Skeletal muscle tissue (tissue), 4 donors: ENCODE measurements around the gene SDF2L1. TPM values are rescaled to one million over a fixed set of nuclear protein-coding genes. Genes with fewer than 3 reads are reported as not detected.
A peak's percentile ranks its signal among the peaks of the same experiment; 100 is the strongest.
"Not testable (repeated sequence)": the region's sequence is repeated elsewhere in the genome, so short reads cannot be mapped to it uniquely, and the experiment has no call there.

Experiments used
- H3K27ac ChIP-seq: one replicate; pipeline ENCODE4 v1.7.0; 2013; ENCODE audit warnings: mild to moderate bottlenecking, low read depth, low read length, inconsistent platforms
- H3K27me3 ChIP-seq, 3 donors: one replicate each; pipeline ENCODE4 v1.7.0; 2013; ENCODE audit warnings: low read length in 3 of 3; ENCODE audit not compliant: control insufficient read depth in 3 of 3, insufficient read depth in 3 of 3
- H3K36me3 ChIP-seq, 3 donors: one replicate each; pipeline ENCODE4 v1.7.0; 2013; ENCODE audit warnings: low read length in 3 of 3; ENCODE audit not compliant: control insufficient read depth in 3 of 3, insufficient read depth in 3 of 3
- H3K4me1 ChIP-seq, 3 donors: one replicate each; pipeline ENCODE4 v1.7.0; 2013; ENCODE audit warnings: low read length in 3 of 3, mild to moderate bottlenecking in 3 of 3; ENCODE audit not compliant: control insufficient read depth in 3 of 3, insufficient read depth in 3 of 3
- H3K4me3 ChIP-seq, 3 donors: one replicate each; pipeline ENCODE4 v1.7.0; 2013; ENCODE audit warnings: low read length in 3 of 3
- H3K9ac ChIP-seq, 3 donors: one replicate each; pipeline ENCODE4 v1.7.0; 2013; ENCODE audit warnings: low read length in 3 of 3, mild to moderate bottlenecking in 3 of 3, moderate library complexity in 2 of 3, low read depth in 1 of 3
- H3K9me3 ChIP-seq, 3 donors: one replicate each; pipeline ENCODE4 v1.7.0; 2013; ENCODE audit warnings: low read length in 3 of 3; ENCODE audit not compliant: control insufficient read depth in 3 of 3
- total RNA-seq: library from RNA; depleted of rRNA; stranded (reverse); fragments of >200 nt; gene quantifications from one replicate; pipeline ENCODE4 v1.2.3, GENCODE V29; 2014
- donor health status: Osteomylitis.

Gene SDF2L1
- total RNA-seq, 1 donor from 2014 or later = 4.2 TPM

GRCh38 chr22:21636629-21637218 is 5.4 kb upstream of the SDF2L1 start:
- H3K36me3 ChIP-seq = no peaks in the 10 kb centered on the region
- H3K27me3 ChIP-seq = no peaks in the 10 kb centered on the region
- H3K9ac ChIP-seq = no peak overlapping the region
- H3K4me3 ChIP-seq = no peak overlapping the region
- no peak overlapping the region for H3K27ac ChIP-seq
- peaks cover 7 to 10% (median 8%) of the 10 kb centered on the region in 3 donors for H3K4me1 ChIP-seq
- no peaks in the 10 kb centered on the region for H3K9me3 ChIP-seq

GRCh38 chr22:21637450-21637849 is 4.7 kb upstream of the SDF2L1 start:
- not testable (repeated sequence) for H3K27me3 ChIP-seq, H3K4me3 ChIP-seq, H3K9me3 ChIP-seq, H3K9ac ChIP-seq, H3K27ac ChIP-seq, H3K36me3 ChIP-seq
- peaks cover 8 to 12% (median 10%) of the 10 kb centered on the region in 3 donors for H3K4me1 ChIP-seq

DNA sequence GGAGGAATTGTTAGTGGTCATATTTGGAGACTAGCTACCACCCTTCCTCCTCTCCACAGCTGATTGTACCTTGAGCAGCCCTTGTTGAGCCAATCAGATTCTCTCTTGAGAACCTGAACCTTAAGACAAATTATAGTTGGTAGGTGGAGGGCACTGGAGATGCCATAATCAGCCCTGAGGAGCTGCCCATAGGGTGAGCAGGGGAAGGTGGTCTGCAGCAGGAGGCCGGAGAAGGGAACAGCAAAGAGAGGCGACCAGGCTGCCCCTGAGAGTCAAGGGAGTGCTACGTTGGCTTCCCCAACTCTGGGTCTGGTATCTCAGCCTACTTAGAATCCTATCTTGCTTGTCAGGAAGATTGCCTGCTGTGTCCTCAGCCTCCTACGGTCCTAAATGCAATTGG is 2.7 kb upstream of the SDF2L1 start:
- H3K27ac ChIP-seq = no peak overlapping the region
- H3K9ac ChIP-seq = no peak overlapping the region
- H3K27me3 ChIP-seq = no peaks in the 10 kb centered on the region
- no peak overlapping the region for H3K4me3 ChIP-seq
- H3K36me3 ChIP-seq = peaks cover 0 to 5% (median 3%) of the 10 kb centered on the region in 3 donors
- H3K9me3 ChIP-seq = no peaks in the 10 kb centered on the region
- H3K4me1 ChIP-seq = peaks cover 16 to 27% (median 18%) of the 10 kb centered on the region in 3 donors

DNA sequence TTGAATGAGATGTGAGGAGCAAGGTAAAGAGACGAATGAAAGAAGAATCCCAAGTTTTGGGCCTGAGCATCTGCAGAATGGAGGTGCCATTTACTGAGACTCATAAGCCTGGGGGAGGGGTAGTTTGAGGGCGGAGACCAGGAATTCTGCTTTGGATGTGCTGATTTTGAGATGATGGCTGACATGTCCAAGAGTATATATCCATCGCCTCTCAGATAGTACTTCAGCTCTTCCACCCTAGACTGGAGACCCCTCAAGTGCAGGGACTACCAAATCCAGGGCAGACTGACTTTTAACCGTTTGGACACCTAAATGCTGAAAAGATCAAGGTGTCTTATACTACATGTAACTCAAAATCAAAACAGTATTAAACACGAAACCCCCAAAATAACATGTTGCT is 1.3 kb upstream of the SDF2L1 start:
- H3K27ac ChIP-seq = no peak overlapping the region
- no peak overlapping the region for H3K4me3 ChIP-seq
- H3K4me1 ChIP-seq = peaks cover 16 to 27% (median 18%) of the 10 kb centered on the region in 3 donors
- no peaks in the 10 kb centered on the region for H3K27me3 ChIP-seq
- peaks cover 0 to 5% (median 3%) of the 10 kb centered on the region in 3 donors for H3K36me3 ChIP-seq
- no peak overlapping the region for H3K9ac ChIP-seq
- no peaks in the 10 kb centered on the region for H3K9me3 ChIP-seq

- Histone ChIP-seq H3K27ac (peak overlapping the region; percentile 69), H3K4me3 (peak overlapping the region; percentile 76 to 83 (median 83)), H3K4me1 (peaks cover 16 to 30% (median 18%) of the 10 kb centered on the region in 3 donors), H3K36me3 (peaks cover 0 to 7% (median 3%) of the 10 kb centered on the region in 3 donors), H3K9me3 (no peaks in the 10 kb centered on the region), H3K9ac (peak overlapping the region; percentile 52 to 86 (median 80)), H3K27me3 (no peaks in the 10 kb centered on the region)
Observed at GRCh38 chr22:21641417-21641788, 699 bp upstream of the SDF2L1 start.

GRCh38 chr22:21642584-21643448 is 714 bp downstream of the SDF2L1 start:
- H3K27me3 ChIP-seq = no peaks in the 10 kb centered on the region
- no peaks in the 10 kb centered on the region for H3K9me3 ChIP-seq
- peak overlapping the region; percentile 33 to 78 (median 73) for H3K9ac ChIP-seq
- H3K36me3 ChIP-seq = peaks cover 0 to 7% (median 3%) of the 10 kb centered on the region in 3 donors
- peak overlapping the region; percentile 74 to 89 (median 84) for H3K4me3 ChIP-seq
- H3K4me1 ChIP-seq = peaks cover 18 to 32% (median 20%) of the 10 kb centered on the region in 3 donors
- H3K27ac ChIP-seq = no peak overlapping the region

DNA sequence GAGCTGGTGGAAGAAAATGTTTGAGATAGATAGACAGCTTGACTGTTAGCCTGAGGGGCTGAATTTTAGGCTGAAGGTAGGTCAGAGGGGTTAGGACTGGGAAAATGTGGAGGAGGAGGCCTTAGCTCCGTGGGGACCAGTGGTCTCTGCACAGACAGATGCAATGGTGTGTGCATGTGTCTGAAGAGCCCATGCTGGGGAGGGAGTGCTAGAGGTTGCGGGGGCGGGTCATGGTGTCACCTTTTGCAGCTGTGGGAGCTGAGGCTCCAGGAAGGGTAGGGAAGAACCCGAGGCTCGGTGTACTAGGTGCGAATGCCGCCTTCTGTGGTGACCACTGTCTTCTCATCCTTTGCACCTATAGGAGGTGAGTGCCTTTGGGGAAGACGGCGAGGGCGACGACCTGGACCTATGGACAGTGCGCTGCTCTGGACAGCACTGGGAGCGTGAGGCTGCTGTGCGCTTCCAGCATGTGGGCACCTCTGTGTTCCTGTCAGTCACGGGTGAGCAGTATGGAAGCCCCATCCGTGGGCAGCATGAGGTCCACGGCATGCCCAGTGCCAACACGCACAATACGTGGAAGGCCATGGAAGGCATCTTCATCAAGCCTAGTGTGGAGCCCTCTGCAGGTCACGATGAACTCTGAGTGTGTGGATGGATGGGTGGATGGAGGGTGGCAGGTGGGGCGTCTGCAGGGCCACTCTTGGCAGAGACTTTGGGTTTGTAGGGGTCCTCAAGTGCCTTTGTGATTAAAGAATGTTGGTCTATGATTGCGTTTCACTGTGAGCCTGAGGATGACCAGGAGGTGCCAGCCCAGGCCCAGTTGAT is 1.6 kb downstream of the SDF2L1 start:
- H3K9me3 ChIP-seq = no peaks in the 10 kb centered on the region
- no peaks in the 10 kb centered on the region for H3K27me3 ChIP-seq
- peaks cover 18 to 32% (median 20%) of the 10 kb centered on the region in 3 donors for H3K4me1 ChIP-seq
- H3K36me3 ChIP-seq = peaks cover 0 to 7% (median 3%) of the 10 kb centered on the region in 3 donors
- no peak overlapping the region for H3K4me3 ChIP-seq
- no peak overlapping the region for H3K27ac ChIP-seq
- H3K9ac ChIP-seq = peak overlapping the region in 1 of 3 donors; percentile 73

DNA sequence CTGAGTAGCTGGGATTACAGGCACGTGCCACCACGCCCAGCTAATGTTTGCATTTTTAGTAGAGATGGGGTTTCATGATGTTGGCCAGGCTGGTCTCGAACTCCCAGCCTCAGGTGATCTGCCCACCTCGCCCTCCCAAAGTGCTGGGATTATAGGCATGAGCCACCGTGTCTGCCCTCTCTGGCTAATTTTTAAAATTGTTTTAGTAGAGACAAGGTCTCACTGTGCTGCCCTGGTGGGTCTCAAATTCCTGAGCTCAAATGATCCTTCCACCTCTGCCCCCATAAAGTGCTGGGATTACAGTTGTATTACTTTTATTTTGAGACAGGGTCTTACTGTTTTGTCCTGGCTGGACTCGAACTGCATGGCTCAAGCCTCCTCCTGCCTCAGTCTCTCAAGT is 3.4 kb downstream of the SDF2L1 start:
- peaks cover 18 to 32% (median 20%) of the 10 kb centered on the region in 3 donors for H3K4me1 ChIP-seq
- H3K27me3 ChIP-seq, H3K9me3 ChIP-seq, H3K36me3 ChIP-seq, H3K9ac ChIP-seq, H3K4me3 ChIP-seq, H3K27ac ChIP-seq: not testable (repeated sequence)

DNA sequence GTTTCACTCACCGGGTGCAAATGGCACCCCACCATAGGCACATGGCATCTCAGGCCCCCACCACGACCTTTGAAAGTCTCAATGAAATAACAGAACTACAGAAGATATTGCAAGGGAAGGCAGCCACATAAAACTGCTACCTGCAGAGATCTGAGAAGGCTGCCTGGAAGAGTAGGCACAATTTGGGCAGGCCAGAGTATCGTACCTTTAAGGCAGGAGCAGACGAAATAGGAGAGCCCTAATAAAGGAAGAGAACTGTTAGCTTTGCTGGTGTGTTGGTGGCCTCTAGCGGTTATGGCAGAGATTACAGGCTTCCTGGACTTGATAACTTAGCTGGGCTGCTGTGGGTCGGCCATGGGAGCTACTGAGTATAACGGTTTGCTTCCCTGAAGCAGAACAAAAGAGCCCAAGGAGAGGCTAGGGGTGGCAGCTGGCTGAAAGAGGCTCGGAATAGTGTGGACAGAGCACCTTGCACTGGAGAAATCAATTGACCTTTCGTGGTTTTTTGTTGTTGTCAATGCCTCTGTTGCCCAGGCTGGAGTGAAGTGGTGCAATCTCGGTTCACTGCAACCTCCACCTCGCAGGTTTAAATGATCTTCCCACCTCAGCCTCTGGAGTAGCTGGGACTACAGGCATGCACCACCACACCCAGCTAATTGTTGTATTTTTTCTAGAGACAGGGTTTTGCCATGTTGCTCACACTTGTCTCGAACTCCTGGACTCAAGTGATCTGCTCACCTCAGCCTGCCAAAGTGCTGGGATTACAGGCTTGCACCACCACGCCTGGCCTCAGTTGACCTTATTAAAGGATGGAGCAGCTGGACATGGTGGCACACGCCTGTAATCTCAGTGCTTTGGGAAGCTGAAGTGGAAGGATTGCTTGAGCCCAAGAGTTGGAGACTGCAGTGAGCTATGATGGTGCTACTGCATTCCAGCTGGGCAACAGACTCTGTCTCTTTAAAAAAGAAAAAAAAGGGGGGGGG is 4.8 kb downstream of the SDF2L1 start:
- Histone ChIP-seq H3K27me3 (no peaks in the 10 kb centered on the region), H3K4me1 (peaks cover 18 to 32% (median 18%) of the 10 kb centered on the region in 3 donors), H3K27ac (no peak overlapping the region), H3K9ac (peak overlapping the region in 1 of 3 donors; percentile 16), H3K36me3 (peaks cover 0 to 7% (median 3%) of the 10 kb centered on the region in 3 donors), H3K4me3 (no peak overlapping the region), H3K9me3 (no peaks in the 10 kb centered on the region)
